Lower leg skin (tissue), 3 donors: ENCODE measurements around the gene INSC.

Experiments used
- POLR2A ChIP-seq, 2 donors: fragments of 450-650 bp; IDR thresholded peaks; one replicate each; pipeline ENCODE4 v1.6.1; 2016 to 2017; ENCODE audit warnings: antibody characterized with exemption in 2 of 2, mild to moderate bottlenecking in 1 of 2, moderate library complexity in 1 of 2
- TF ChIP-seq, protein P1 (sequence below), 3 donors: fragments of 450-650 bp; IDR thresholded peaks; one replicate each; pipeline ENCODE4 v1.5.1; 2016; ENCODE audit warnings: antibody characterized with exemption in 3 of 3, mild to moderate bottlenecking in 3 of 3, moderate library complexity in 2 of 3

- TF ChIP-seq POLR2A (IDR thresholded peaks at IDR 0.05) = no peak
- TF ChIP-seq, protein P1, sequence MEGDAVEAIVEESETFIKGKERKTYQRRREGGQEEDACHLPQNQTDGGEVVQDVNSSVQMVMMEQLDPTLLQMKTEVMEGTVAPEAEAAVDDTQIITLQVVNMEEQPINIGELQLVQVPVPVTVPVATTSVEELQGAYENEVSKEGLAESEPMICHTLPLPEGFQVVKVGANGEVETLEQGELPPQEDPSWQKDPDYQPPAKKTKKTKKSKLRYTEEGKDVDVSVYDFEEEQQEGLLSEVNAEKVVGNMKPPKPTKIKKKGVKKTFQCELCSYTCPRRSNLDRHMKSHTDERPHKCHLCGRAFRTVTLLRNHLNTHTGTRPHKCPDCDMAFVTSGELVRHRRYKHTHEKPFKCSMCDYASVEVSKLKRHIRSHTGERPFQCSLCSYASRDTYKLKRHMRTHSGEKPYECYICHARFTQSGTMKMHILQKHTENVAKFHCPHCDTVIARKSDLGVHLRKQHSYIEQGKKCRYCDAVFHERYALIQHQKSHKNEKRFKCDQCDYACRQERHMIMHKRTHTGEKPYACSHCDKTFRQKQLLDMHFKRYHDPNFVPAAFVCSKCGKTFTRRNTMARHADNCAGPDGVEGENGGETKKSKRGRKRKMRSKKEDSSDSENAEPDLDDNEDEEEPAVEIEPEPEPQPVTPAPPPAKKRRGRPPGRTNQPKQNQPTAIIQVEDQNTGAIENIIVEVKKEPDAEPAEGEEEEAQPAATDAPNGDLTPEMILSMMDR (IDR thresholded peaks at IDR 0.05) = no peak
Observed at GRCh38 chr11:15208378-15209222, 93.9 kb downstream of the INSC start.
